ENCODE results near the gene IGF1R.
"Not testable (repeated sequence)": the region's sequence is repeated elsewhere in the genome, so short reads cannot be mapped to it uniquely, and the experiment has no call there.

GRCh38 chr15:98618576-98618975 is 29.8 kb upstream of the IGF1R start:
- not testable (repeated sequence) for TF ChIP-seq POLR2A (IDR thresholded peaks at IDR 0.05)
- TF ChIP-seq, protein P1, sequence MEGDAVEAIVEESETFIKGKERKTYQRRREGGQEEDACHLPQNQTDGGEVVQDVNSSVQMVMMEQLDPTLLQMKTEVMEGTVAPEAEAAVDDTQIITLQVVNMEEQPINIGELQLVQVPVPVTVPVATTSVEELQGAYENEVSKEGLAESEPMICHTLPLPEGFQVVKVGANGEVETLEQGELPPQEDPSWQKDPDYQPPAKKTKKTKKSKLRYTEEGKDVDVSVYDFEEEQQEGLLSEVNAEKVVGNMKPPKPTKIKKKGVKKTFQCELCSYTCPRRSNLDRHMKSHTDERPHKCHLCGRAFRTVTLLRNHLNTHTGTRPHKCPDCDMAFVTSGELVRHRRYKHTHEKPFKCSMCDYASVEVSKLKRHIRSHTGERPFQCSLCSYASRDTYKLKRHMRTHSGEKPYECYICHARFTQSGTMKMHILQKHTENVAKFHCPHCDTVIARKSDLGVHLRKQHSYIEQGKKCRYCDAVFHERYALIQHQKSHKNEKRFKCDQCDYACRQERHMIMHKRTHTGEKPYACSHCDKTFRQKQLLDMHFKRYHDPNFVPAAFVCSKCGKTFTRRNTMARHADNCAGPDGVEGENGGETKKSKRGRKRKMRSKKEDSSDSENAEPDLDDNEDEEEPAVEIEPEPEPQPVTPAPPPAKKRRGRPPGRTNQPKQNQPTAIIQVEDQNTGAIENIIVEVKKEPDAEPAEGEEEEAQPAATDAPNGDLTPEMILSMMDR (IDR thresholded peaks at IDR 0.05): not testable (repeated sequence)

All from transverse colon (tissue), 3 donors.